ENCODE measurements around the gene ZNF514.
"Not testable (repeated sequence)": the region's sequence is repeated elsewhere in the genome, so short reads cannot be mapped to it uniquely, and the experiment has no call there.

- TF ChIP-seq CTCF (IDR thresholded peaks at IDR 0.05; ENCODE audit: low read depth, low read length, missing input control) = peak; percentile 45
- TF ChIP-seq TAF1 (conservative IDR thresholded peaks at IDR 0.05); MAX (IDR thresholded peaks at IDR 0.05); SP1 (IDR thresholded peaks at IDR 0.05): not testable (repeated sequence)
Observed at GRCh38 chr2:95192956-95193355, 33.3 kb upstream of the ZNF514 start.
